ENCODE results near the gene ACADVL.

ACADVL gene

DNA sequence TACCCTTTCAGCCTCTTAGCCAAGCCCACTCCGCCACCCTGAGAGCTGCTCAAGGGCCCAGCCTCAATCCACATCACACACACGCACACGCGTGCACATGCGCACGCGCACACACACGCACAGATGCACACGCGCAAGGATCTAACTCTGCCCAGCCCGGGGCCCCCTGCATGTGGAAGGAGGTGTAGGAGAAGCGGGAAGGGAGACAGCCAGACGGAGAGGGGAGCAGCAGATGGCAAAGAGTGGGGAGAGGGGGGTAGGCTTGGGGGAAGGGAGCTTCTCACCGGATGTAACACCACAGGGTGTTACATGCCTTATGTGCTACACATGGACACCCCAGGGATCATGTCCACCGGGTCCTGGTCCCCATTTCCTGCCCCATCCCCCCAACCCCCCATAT lies 15.4 kb upstream of the ACADVL start:
- no CpG with 5 or more reads among the region's 15 CpGs for WGBS (ENCODE audit: extremely low coverage, insufficient coverage, insufficient read length)
- Histone ChIP-seq H3K9ac (ENCODE audit: low read length) (no peak overlapping the region), H2BK12ac (ENCODE audit: low read length) (no peak overlapping the region), H2AK5ac (ENCODE audit: low read length) (peak overlapping the region; percentile 33), H4K12ac (ENCODE audit: low read depth, low read length) (no peak overlapping the region), H3K27ac (ENCODE audit: low read depth, low read length) (no peak overlapping the region), H3K4me3 (ENCODE audit: low read depth, low read length) (no peak overlapping the region), H4K8ac (ENCODE audit: low read depth, low read length) (no peak overlapping the region), H3K18ac (ENCODE audit: low read length) (no peak overlapping the region), H3K36me3 (ENCODE audit: control insufficient read depth in 1 of 2, insufficient read depth in 2 of 2, low read length in 2 of 2) (peaks cover 17 to 18% of the 10 kb centered on the region in 2 experiments), H2AFZ (ENCODE audit: insufficient read depth, low read length, poor library complexity) (no peak overlapping the region), H3K4me2 (ENCODE audit: low read length) (peak overlapping the region; percentile 54), H3K4me1 (ENCODE audit: control insufficient read depth in 1 of 2, insufficient read depth in 2 of 2, low read length in 2 of 2) (peaks cover 10 to 14% of the 10 kb centered on the region in 2 experiments), H3K23ac (ENCODE audit: low read length) (no peak overlapping the region), H4K91ac (ENCODE audit: low read depth, low read length) (no peak overlapping the region), H3K79me1 (ENCODE audit: low read length) (peaks cover 2% of the 10 kb centered on the region), H3K27me3 (ENCODE audit: insufficient read depth, low read length) (no peaks in the 10 kb centered on the region), H3K79me2 (ENCODE audit: control insufficient read depth, insufficient read depth, low read length, poor library complexity) (no peaks in the 10 kb centered on the region), H2BK120ac (ENCODE audit: insufficient read depth, low read length, poor library complexity) (no peak overlapping the region), H3K4ac (ENCODE audit: low read depth, low read length) (no peak overlapping the region), H3K14ac (ENCODE audit: low read length) (no peak overlapping the region), H3K9me3 (ENCODE audit: insufficient read depth, low read depth, low read length) (peaks cover 4% of the 10 kb centered on the region), H2BK5ac (ENCODE audit: low read depth, low read length, poor library complexity) (no peak overlapping the region)
- no peak for DNase-seq

DNA sequence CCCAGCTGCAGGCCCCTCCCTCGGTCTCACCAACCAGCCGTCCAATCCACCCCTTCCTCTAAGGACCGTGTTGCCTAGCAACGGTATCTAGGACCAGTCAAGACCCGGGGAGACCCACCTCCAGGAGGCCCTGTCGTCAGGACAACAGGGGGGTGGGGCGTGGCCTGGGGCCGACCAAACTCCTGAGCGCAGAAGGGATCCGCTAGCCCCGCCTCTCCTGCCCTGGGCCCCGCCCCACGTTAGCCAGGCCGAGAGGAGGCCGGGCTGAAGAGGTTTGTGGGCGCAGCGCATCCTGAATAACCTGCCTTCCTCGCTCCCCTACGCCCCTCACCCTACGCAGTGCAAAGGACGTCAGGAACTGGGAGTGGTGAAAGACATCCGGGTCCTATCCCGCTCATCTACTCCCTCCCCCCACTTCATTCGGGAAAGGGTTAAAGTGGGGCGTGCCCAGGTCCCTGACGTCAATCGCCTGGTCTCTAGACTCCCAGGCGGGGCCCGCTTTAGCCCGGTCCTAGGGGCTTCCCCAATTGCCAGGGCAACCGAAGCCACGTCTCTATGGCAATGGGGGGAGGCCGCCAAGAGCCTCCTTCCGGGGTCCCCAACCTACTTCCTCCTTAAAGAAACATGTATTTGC lies 14.8 kb upstream of the ACADVL start:
- Histone ChIP-seq H2BK120ac (ENCODE audit: insufficient read depth, low read length, poor library complexity) (no peak overlapping the region), H4K8ac (ENCODE audit: low read depth, low read length) (peak overlapping the region; percentile 56), H3K14ac (ENCODE audit: low read length) (no peak overlapping the region), H3K4me3 (ENCODE audit: low read depth, low read length) (peak overlapping the region; percentile 66), H3K18ac (ENCODE audit: low read length) (no peak overlapping the region), H4K91ac (ENCODE audit: low read depth, low read length) (no peak overlapping the region), H2AFZ (ENCODE audit: insufficient read depth, low read length, poor library complexity) (peak overlapping the region; percentile 61), H3K27ac (ENCODE audit: low read depth, low read length) (no peak overlapping the region), H4K12ac (ENCODE audit: low read depth, low read length) (peak overlapping the region; percentile 22), H3K36me3 (ENCODE audit: control insufficient read depth in 1 of 2, insufficient read depth in 2 of 2, low read length in 2 of 2) (peaks cover 17 to 18% of the 10 kb centered on the region in 2 experiments), H3K27me3 (ENCODE audit: insufficient read depth, low read length) (no peaks in the 10 kb centered on the region), H2BK12ac (ENCODE audit: low read length) (no peak overlapping the region), H3K9ac (ENCODE audit: low read length) (no peak overlapping the region), H3K79me1 (ENCODE audit: low read length) (peaks cover 2% of the 10 kb centered on the region), H3K23ac (ENCODE audit: low read length) (no peak overlapping the region), H3K79me2 (ENCODE audit: control insufficient read depth, insufficient read depth, low read length, poor library complexity) (no peaks in the 10 kb centered on the region), H3K4me1 (ENCODE audit: control insufficient read depth in 1 of 2, insufficient read depth in 2 of 2, low read length in 2 of 2) (peaks cover 10 to 14% of the 10 kb centered on the region in 2 experiments), H3K4me2 (ENCODE audit: low read length) (peak overlapping the region; percentile 54), H2BK5ac (ENCODE audit: low read depth, low read length, poor library complexity) (no peak overlapping the region), H2AK5ac (ENCODE audit: low read length) (no peak overlapping the region), H3K9me3 (ENCODE audit: insufficient read depth, low read depth, low read length) (peaks cover 4% of the 10 kb centered on the region), H3K4ac (ENCODE audit: low read depth, low read length) (no peak overlapping the region)
- WGBS (ENCODE audit: extremely low coverage, insufficient coverage, insufficient read length): no CpG with 5 or more reads among the region's 34 CpGs
- DNase-seq: peak; percentile 23 to 53

DNA sequence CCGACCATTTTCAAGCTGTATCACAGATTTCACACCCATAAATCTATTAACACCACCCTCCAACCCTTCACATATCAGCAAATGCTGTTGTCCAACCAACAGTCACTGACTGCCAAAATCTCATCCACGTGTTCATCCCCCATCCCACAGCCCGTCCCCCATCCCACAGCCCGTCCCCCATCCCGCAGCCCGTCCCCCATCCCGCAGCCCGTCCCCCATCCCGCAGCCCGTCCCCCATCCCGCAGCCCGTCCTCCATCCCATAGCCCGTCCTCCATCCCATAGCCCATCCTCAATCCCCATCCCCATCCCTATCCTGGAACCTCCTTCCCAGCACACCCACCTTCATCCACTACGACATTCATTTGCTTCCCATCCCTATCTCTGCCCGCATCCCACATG lies 14.2 kb upstream of the ACADVL start:
- H2BK120ac ChIP-seq (ENCODE audit: insufficient read depth, low read length, poor library complexity): no peak overlapping the region
- H3K14ac ChIP-seq (ENCODE audit: low read length): no peak overlapping the region
- DNase-seq: no peak
- no peaks in the 10 kb centered on the region for H3K27me3 ChIP-seq (ENCODE audit: insufficient read depth, low read length)
- no peak overlapping the region for H2AK5ac ChIP-seq (ENCODE audit: low read length)
- no peak overlapping the region for H3K27ac ChIP-seq (ENCODE audit: low read depth, low read length)
- H2AFZ ChIP-seq (ENCODE audit: insufficient read depth, low read length, poor library complexity): no peak overlapping the region
- peaks cover 4% of the 10 kb centered on the region for H3K9me3 ChIP-seq (ENCODE audit: insufficient read depth, low read depth, low read length)
- H4K91ac ChIP-seq (ENCODE audit: low read depth, low read length): no peak overlapping the region
- H3K9ac ChIP-seq (ENCODE audit: low read length): no peak overlapping the region
- no peak overlapping the region for H4K12ac ChIP-seq (ENCODE audit: low read depth, low read length)
- H3K79me2 ChIP-seq (ENCODE audit: control insufficient read depth, insufficient read depth, low read length, poor library complexity): no peaks in the 10 kb centered on the region
- no peak overlapping the region for H3K4ac ChIP-seq (ENCODE audit: low read depth, low read length)
- 100% methylated on average over 2 of the region's 15 CpGs for WGBS (ENCODE audit: extremely low coverage, insufficient coverage, insufficient read length)
- H3K4me2 ChIP-seq (ENCODE audit: low read length): peak overlapping the region; percentile 54
- no peak overlapping the region for H2BK5ac ChIP-seq (ENCODE audit: low read depth, low read length, poor library complexity)
- H3K4me3 ChIP-seq (ENCODE audit: low read depth, low read length): no peak overlapping the region
- H2BK12ac ChIP-seq (ENCODE audit: low read length): no peak overlapping the region
- no peak overlapping the region for H3K18ac ChIP-seq (ENCODE audit: low read length)
- peaks cover 2% of the 10 kb centered on the region for H3K79me1 ChIP-seq (ENCODE audit: low read length)
- no peak overlapping the region for H3K23ac ChIP-seq (ENCODE audit: low read length)
- peaks cover 10 to 14% of the 10 kb centered on the region in 2 experiments for H3K4me1 ChIP-seq (ENCODE audit: control insufficient read depth in 1 of 2, insufficient read depth in 2 of 2, low read length in 2 of 2)
- no peak overlapping the region for H4K8ac ChIP-seq (ENCODE audit: low read depth, low read length)
- peaks cover 17 to 18% of the 10 kb centered on the region in 2 experiments for H3K36me3 ChIP-seq (ENCODE audit: control insufficient read depth in 1 of 2, insufficient read depth in 2 of 2, low read length in 2 of 2)

DNA sequence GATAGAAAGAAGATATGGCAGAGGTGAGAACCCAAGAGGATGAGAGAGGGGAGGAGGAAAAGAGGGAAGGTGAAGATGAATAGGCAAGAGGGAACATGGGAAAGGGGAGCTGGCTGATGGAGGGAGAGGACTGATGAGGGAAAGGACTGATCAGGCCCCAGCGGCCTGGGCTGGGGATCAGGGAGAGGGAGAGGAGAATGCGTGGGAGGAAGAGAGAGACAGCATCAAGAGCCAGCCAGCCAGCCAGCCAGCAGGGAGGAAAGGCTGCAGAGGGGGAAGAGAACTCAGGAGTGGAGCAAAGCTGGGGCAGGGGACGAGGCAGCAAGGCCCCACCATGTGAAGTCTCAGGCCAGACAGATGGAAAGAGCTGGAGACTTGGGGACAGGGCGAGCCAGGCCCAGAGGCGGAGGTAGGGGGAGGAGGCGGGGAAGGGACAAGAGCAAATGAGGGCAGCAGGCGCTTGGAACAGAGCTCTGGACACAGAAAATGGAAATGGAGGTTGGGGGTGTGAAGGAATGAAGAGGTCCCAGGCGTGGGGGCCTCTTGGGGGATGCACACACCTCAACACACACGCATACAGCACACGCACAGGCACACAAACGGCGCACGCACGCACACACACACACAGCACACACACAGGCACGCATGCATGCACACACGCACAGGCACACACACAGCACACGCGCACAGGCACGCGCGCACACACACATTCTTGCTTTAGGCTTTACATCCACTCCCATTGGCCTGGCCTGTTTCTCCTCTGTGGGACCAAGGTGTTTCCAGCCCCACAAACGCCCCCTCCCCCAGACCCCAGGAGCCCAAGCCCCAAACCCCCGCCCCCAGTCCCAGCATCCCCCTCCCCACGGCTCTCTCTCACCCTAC lies 12.4 kb upstream of the ACADVL start:
- Histone ChIP-seq H3K4me1 (ENCODE audit: control insufficient read depth in 1 of 2, insufficient read depth in 2 of 2, low read length in 2 of 2) (peaks cover 17% of the 10 kb centered on the region in 2 experiments), H3K14ac (ENCODE audit: low read length) (no peak overlapping the region), H3K4me3 (ENCODE audit: low read depth, low read length) (peak overlapping the region; percentile 49), H3K23ac (ENCODE audit: low read length) (no peak overlapping the region), H2BK12ac (ENCODE audit: low read length) (no peak overlapping the region), H2BK5ac (ENCODE audit: low read depth, low read length, poor library complexity) (no peak overlapping the region), H3K27ac (ENCODE audit: low read depth, low read length) (no peak overlapping the region), H2AFZ (ENCODE audit: insufficient read depth, low read length, poor library complexity) (no peak overlapping the region), H3K4ac (ENCODE audit: low read depth, low read length) (no peak overlapping the region), H4K8ac (ENCODE audit: low read depth, low read length) (no peak overlapping the region), H3K27me3 (ENCODE audit: insufficient read depth, low read length) (no peaks in the 10 kb centered on the region), H4K91ac (ENCODE audit: low read depth, low read length) (no peak overlapping the region), H3K9ac (ENCODE audit: low read length) (no peak overlapping the region), H3K9me3 (ENCODE audit: insufficient read depth, low read depth, low read length) (peaks cover 4% of the 10 kb centered on the region), H4K12ac (ENCODE audit: low read depth, low read length) (no peak overlapping the region), H3K4me2 (ENCODE audit: low read length) (no peak overlapping the region), H3K36me3 (ENCODE audit: control insufficient read depth in 1 of 2, insufficient read depth in 2 of 2, low read length in 2 of 2) (peaks cover 15 to 17% of the 10 kb centered on the region in 2 experiments), H3K79me2 (ENCODE audit: control insufficient read depth, insufficient read depth, low read length, poor library complexity) (peaks cover 1% of the 10 kb centered on the region), H2BK120ac (ENCODE audit: insufficient read depth, low read length, poor library complexity) (no peak overlapping the region), H3K79me1 (ENCODE audit: low read length) (peaks cover 2% of the 10 kb centered on the region), H2AK5ac (ENCODE audit: low read length) (no peak overlapping the region), H3K18ac (ENCODE audit: low read length) (no peak overlapping the region)
- WGBS (ENCODE audit: extremely low coverage, insufficient coverage, insufficient read length): no CpG with 5 or more reads among the region's 24 CpGs
- DNase-seq: no peak
